GM12873 (cell line): ENCODE data around the gene GJC1.

Source experiments
- CTCF ChIP-seq: IDR thresholded peaks from 2 replicates; pipeline ENCODE4 v1.5.1; 2012; ENCODE audit warnings: low read depth, mild to moderate bottlenecking, moderate library complexity, low read length, control low read depth; ENCODE audit not compliant: insufficient read depth; ENCODE audit errors: missing control alignments

The GJC1 gene

GRCh38 chr17:44828919-44829522 is 1.1 kb downstream of the GJC1 start:
- TF ChIP-seq CTCF: no peak

GRCh38 chr17:44827863-44828262 is 2.2 kb downstream of the GJC1 start:
- TF ChIP-seq CTCF: no peak

DNA sequence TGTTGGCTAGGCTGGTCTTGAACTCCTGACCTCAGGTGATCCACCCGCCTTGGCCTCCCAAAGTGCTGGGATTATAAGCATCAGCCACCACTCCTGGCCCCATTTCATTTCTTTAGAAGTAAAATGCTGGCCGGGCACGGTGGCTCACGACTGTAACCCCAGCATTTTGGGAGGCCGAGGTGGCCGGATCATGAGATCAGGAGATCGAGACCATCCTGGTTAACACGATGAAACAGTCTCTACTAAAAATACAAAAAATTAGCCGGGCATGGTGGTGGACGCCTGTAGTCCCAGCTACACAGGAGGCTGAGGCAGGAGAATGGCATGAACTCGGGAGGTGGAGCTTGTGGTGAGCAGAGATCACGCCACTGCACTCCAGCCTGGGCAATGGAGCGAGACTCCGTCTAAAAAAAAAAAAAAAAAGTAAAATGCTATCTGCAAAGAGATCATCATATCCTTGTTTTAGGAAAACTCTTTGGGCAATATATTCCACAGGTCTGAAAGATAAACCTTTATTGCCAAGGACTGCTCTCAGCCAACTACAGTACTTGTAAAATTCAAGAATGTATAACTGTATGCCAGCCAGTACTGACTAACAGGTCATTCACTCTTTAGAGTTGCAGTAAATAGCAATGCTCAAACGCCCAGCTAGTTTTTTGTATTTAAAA is 3.8 kb downstream of the GJC1 start:
- no peak for TF ChIP-seq CTCF

- no peak for TF ChIP-seq CTCF
Measured at GRCh38 chr17:44820631-44821212, 9.4 kb downstream of the GJC1 start.

GRCh38 chr17:44812263-44812662 is 17.8 kb downstream of the GJC1 start:
- no peak for TF ChIP-seq CTCF

GRCh38 chr17:44808156-44808555 is 21.9 kb downstream of the GJC1 start:
- no peak for TF ChIP-seq CTCF

GRCh38 chr17:44807817-44808155 is 22.3 kb downstream of the GJC1 start:
- TF ChIP-seq CTCF: no peak
